A549 (cell line): ENCODE data around the gene KRIT1. TPM values are rescaled to one million over a fixed set of nuclear protein-coding genes. Genes with fewer than 3 reads are reported as not detected.
"Not testable (repeated sequence)": the region's sequence is repeated elsewhere in the genome, so short reads cannot be mapped to it uniquely, and the experiment has no call there.

Source experiments
- ATAC-seq, 2 experiments: fragments of 200-7000 bp in 1 of 2; fragments of >200 bp in 1 of 2; cut with Nextera tagmentation in 1 of 2; cut with Tn5 transposase in 1 of 2; 3 replicates each; pipeline versions ENCODE4 v1.8.0 to v1.9.1; 2018 to 2020; ENCODE audit warnings: mild to moderate bottlenecking in 1 of 2, moderate library complexity in 1 of 2
- CTCF ChIA-PET: fragments of 300-600 bp; sonication (Branson Sonifier 250); formaldehyde crosslinking; extraction: SDS; loops from one replicate; lab custom pipeline; 2021; ENCODE audit warnings: antibody characterized with exemption, inconsistent platforms; lab: Yijun Ruan, JAX
- POLR2A ChIA-PET: fragments of 350-600 bp; formaldehyde crosslinking; extraction: SDS; loops from one replicate; lab custom pipeline; 2021; ENCODE audit warnings: antibody characterized with exemption, inconsistent platforms; lab: Yijun Ruan, JAX
- DNase-seq, 2 experiments: peaks; one replicate each; pipeline versions ENCODE4 v3.0.0 to v3.0.0-alpha.2; 2011 to 2016; ENCODE audit warnings: low read depth in 1 of 2, low spot score in 1 of 2
- FAIRE-seq: peaks from 2 replicates; lab custom pipeline; 2011; peaks lifted over from hg19 to GRCh38; lab: Jason Lieb, UNC
- H3K27ac ChIP-seq, 2 experiments: fragments of >200 bp; sonication (Bioruptor Twin); formaldehyde crosslinking; 3 replicates each; pipeline ENCODE4 v1.5.1; 2016 to 2017
- H3K4me1 ChIP-seq: fragments of >200 bp; sonication (Bioruptor Twin); formaldehyde crosslinking; 3 replicates; pipeline ENCODE4 v1.6.1; 2016
- H3K4me2 ChIP-seq: fragments of >200 bp; sonication (Bioruptor Twin); formaldehyde crosslinking; 3 replicates; pipeline ENCODE4 v1.6.1; 2016
- H3K4me3 ChIP-seq: fragments of >200 bp; sonication (Bioruptor Twin); formaldehyde crosslinking; 3 replicates; pipeline ENCODE4 v1.5.1; 2016
- H3K9me3 ChIP-seq: fragments of >200 bp; sonication (Bioruptor Twin); formaldehyde crosslinking; 3 replicates; pipeline ENCODE4 v1.6.1; 2016
- BCL3 ChIP-seq: fragments of >200 bp; sonication (Bioruptor Twin); formaldehyde crosslinking; IDR thresholded peaks from 3 replicates; pipeline ENCODE4 v1.6.1; 2016
- CBX2 ChIP-seq: fragments of 200-600 bp; sonication (generic); IDR thresholded peaks from 2 replicates; pipeline ENCODE4 v1.6.1; 2016; ENCODE audit warnings: low read depth, mild to moderate bottlenecking, borderline replicate concordance
- CBX8 ChIP-seq: fragments of 200-600 bp; sonication (generic); IDR thresholded peaks from 2 replicates; pipeline ENCODE4 v1.6.1; 2016
- CHD4 ChIP-seq: fragments of 200-600 bp; sonication (generic); IDR thresholded peaks from 2 replicates; pipeline ENCODE4 v1.6.1; 2016; ENCODE audit warnings: antibody characterized with exemption, mild to moderate bottlenecking, borderline replicate concordance
- EHF ChIP-seq: fragments of 250-450 bp; sonication (Bioruptor Pico); IDR thresholded peaks from 2 replicates; pipeline ENCODE4 v1.5.0; 2020; ENCODE audit warnings: mild to moderate bottlenecking
- EHMT2 ChIP-seq: fragments of 200-600 bp; sonication (generic); IDR thresholded peaks from 2 replicates; pipeline ENCODE4 v1.6.1; 2016; ENCODE audit warnings: antibody characterized with exemption, low read depth, mild to moderate bottlenecking, moderate library complexity
- ESRRA ChIP-seq: fragments of 150-350 bp; IDR thresholded peaks from 2 replicates; pipeline ENCODE4 v1.6.1; 2014; ENCODE audit warnings: mild to moderate bottlenecking, low read length, borderline replicate concordance
- FOSB ChIP-seq: fragments of 250-450 bp; sonication (Bioruptor Pico); IDR thresholded peaks from 2 replicates; pipeline ENCODE4 v1.5.0; 2020; ENCODE audit warnings: mild to moderate bottlenecking, moderate library complexity
- FOXS1 ChIP-seq: fragments of 250-450 bp; sonication (Bioruptor Pico); IDR thresholded peaks from 2 replicates; pipeline ENCODE4 v1.5.0; 2020; ENCODE audit warnings: mild to moderate bottlenecking, moderate library complexity
- HOXA7 ChIP-seq: fragments of 250-450 bp; sonication (Bioruptor Pico); IDR thresholded peaks from 2 replicates; pipeline ENCODE4 v1.5.0; 2020; ENCODE audit warnings: mild to moderate bottlenecking, moderate library complexity
- HOXB5 ChIP-seq: fragments of 250-450 bp; sonication (Bioruptor Pico); IDR thresholded peaks from 2 replicates; pipeline ENCODE4 v1.5.0; 2020; ENCODE audit warnings: mild to moderate bottlenecking, moderate library complexity
- MAFK ChIP-seq: fragments of 450-650 bp; IDR thresholded peaks from 2 replicates; pipeline ENCODE4 v1.6.1; 2014; ENCODE audit not compliant: partially characterized antibody
- NPAS2 ChIP-seq: fragments of 250-450 bp; sonication (Bioruptor Pico); IDR thresholded peaks from 2 replicates; pipeline ENCODE4 v1.8.0; 2022; ENCODE audit warnings: mild to moderate bottlenecking, moderate library complexity, borderline replicate concordance
- PHF8 ChIP-seq: fragments of 200-600 bp; sonication (generic); IDR thresholded peaks from 2 replicates; pipeline ENCODE4 v1.6.1; 2016; ENCODE audit warnings: low read depth, mild to moderate bottlenecking, antibody characterized with exemption, moderate library complexity, borderline replicate concordance
- POLR2AphosphoS2 ChIP-seq: conservative IDR thresholded peaks from 2 replicates; pipeline ENCODE4 v1.6.1; 2012; ENCODE audit warnings: low read length, improper control_type of control experiment, inconsistent platforms
- RAD21 ChIP-seq, 2 experiments: fragments of >200 bp in 1 of 2; sonication (Bioruptor Twin) in 1 of 2; formaldehyde crosslinking in 1 of 2; IDR thresholded peaks in 1 of 2; conservative IDR thresholded peaks in 1 of 2; 2 replicates in 1 of 2; 3 replicates in 1 of 2; pipeline ENCODE4 v1.6.1; 2012 to 2018; ENCODE audit warnings: inconsistent platforms in 1 of 2
- USF2 ChIP-seq: fragments of 450-650 bp; IDR thresholded peaks from 2 replicates; pipeline ENCODE4 v1.6.1; 2014; ENCODE audit warnings: antibody characterized with exemption
- ZNF302 ChIP-seq: fragments of 250-450 bp; sonication (Bioruptor Pico); IDR thresholded peaks from 2 replicates; pipeline ENCODE4 v1.9.0; 2021; ENCODE audit warnings: inconsistent platforms, mild to moderate bottlenecking, moderate library complexity
- WGBS: methylation state at CpG from one replicate; pipeline ENCODE4 v1.1.6; 2017; ENCODE audit errors: missing lambda C conversion rate; 5-methylcytosine and 5-hydroxymethylcytosine counted together
- polyA plus RNA-seq, 4 experiments: library from polyadenylated mRNA; depleted of rRNA in 3 of 4; stranded (reverse); fragments of >200 nt; fragmentation: RNase III in 1 of 4; extraction: RNeasy Plus Mini Kit Qiagen cat#74134 plus additional on column Dnase treatment in 1 of 4; gene quantifications; 2 replicates in 3 of 4; 3 replicates in 1 of 4; pipeline ENCODE4 v1.2.3, GENCODE V29; 2011 to 2017

KRIT1 gene
- polyA plus RNA-seq, 2 of the 4 experiments (the other 2 are of a cell fraction) = 30.8 to 60.6 TPM

GRCh38 chr7:92259062-92259461 is 13.3 kb upstream of the KRIT1 start:
- no peak overlapping the region for H3K27ac ChIP-seq
- ChIA-PET POLR2A (no interaction called here), CTCF (no interaction called here)
- TF ChIP-seq NPAS2 (CRISPR knock-in tag) (no peak), PHF8 (no peak), CHD4 (no peak), RAD21 (conservative IDR thresholded peaks at IDR 0.05 in 1 of 2, IDR thresholded peaks at IDR 0.05 in 1 of 2) (no peak), HOXB5 (CRISPR knock-in tag) (no peak), FOXS1 (CRISPR knock-in tag) (no peak), EHMT2 (no peak), EHF (CRISPR knock-in tag) (no peak), FOSB (CRISPR knock-in tag) (no peak), ESRRA (no peak), CBX8 (no peak), POLR2AphosphoS2 (no peak), ZNF302 (CRISPR knock-in tag) (no peak), CBX2 (no peak)
- FAIRE-seq (no peak), DNase-seq (no peak), ATAC-seq (no peak)
- H3K9me3 ChIP-seq = peaks cover 8% of the 10 kb centered on the region; the same call in 1 of the 3 replicates
- H3K4me2 ChIP-seq = no peak overlapping the region
- H3K4me1 ChIP-seq = peaks cover 11% of the 10 kb centered on the region
- 99% methylated on average over 4 of the region's 4 CpGs for WGBS
- no peak overlapping the region for H3K4me3 ChIP-seq

GRCh38 chr7:92255308-92255707 is 9.6 kb upstream of the KRIT1 start:
- H3K27ac ChIP-seq = no peak overlapping the region

GRCh38 chr7:92254800-92255199 is 9.1 kb upstream of the KRIT1 start:
- POLR2A ChIA-PET, H3K4me2 ChIP-seq, H3K4me3 ChIP-seq, DNase-seq, ATAC-seq, H3K4me1 ChIP-seq, H3K27ac ChIP-seq, FAIRE-seq, H3K9me3 ChIP-seq: not testable (repeated sequence)
- 74% methylated on average over 1 of the region's 1 CpG for WGBS
- CTCF ChIA-PET = interaction anchor here (1.7 kb wide), 1 partner anchor 8 kb away, joined by 6 read pairs; the partner anchor contains the start of genes ANKIB1 and KRIT1

More at GRCh38 chr7:92255308-92255707, 9.6 kb upstream of the KRIT1 start:
- TF ChIP-seq HOXA7 (CRISPR knock-in tag) (no peak), MAFK (peak; percentile 10)
- WGBS = 73% methylated on average over 4 of the region's 4 CpGs
- H3K4me2 ChIP-seq = no peak overlapping the region
- DNase-seq (no peak), ATAC-seq (no peak), FAIRE-seq (no peak)
- ChIA-PET POLR2A (no interaction called here), CTCF (interaction anchor here (1.7 kb wide), 1 partner anchor 9 kb away, joined by 6 read pairs; the partner anchor contains the start of genes ANKIB1 and KRIT1)
- H3K9me3 ChIP-seq = no peaks in the 10 kb centered on the region
- no peak overlapping the region for H3K4me3 ChIP-seq
- H3K4me1 ChIP-seq = peaks cover 8% of the 10 kb centered on the region

- Histone ChIP-seq H3K4me3 (no peak overlapping the region), H3K4me1 (peaks cover under 1% of the 10 kb centered on the region; the same call in 2 of the 3 replicates), H3K27ac (no peak overlapping the region), H3K4me2 (no peak overlapping the region), H3K9me3 (no peaks in the 10 kb centered on the region)
- ChIA-PET POLR2A (no interaction called here), CTCF (interaction anchor here (0.6 to 0.8 kb wide), 2 partner anchors 25 to 54 kb away, joined by 3 read pairs; no protein-coding TSS in a partner anchor)
- TF ChIP-seq BCL3 (no peak), USF2 (no peak)
- ATAC-seq = no peak
- WGBS = 90% methylated on average over 1 of the region's 1 CpG
- FAIRE-seq = no peak
- DNase-seq = no peak
Measured at GRCh38 chr7:92253251-92253650, 7.5 kb upstream of the KRIT1 start.
